AG10803 (cell line): ENCODE results near the gene MKI67.

Source experiments
- DNase-seq: peaks from one replicate; pipeline ENCODE4 v3.0.0; 2010; ENCODE audit warnings: low read depth
- H3K4me3 ChIP-seq: 2 replicates; pipeline ENCODE4 v1.5.1; 2011; ENCODE audit warnings: mild to moderate bottlenecking, low read length, control low read depth
- CTCF ChIP-seq: conservative IDR thresholded peaks from 2 replicates; pipeline ENCODE4 v1.5.1; 2011; ENCODE audit warnings: mild to moderate bottlenecking, low read length, control low read depth, inconsistent platforms

Gene MKI67

DNA sequence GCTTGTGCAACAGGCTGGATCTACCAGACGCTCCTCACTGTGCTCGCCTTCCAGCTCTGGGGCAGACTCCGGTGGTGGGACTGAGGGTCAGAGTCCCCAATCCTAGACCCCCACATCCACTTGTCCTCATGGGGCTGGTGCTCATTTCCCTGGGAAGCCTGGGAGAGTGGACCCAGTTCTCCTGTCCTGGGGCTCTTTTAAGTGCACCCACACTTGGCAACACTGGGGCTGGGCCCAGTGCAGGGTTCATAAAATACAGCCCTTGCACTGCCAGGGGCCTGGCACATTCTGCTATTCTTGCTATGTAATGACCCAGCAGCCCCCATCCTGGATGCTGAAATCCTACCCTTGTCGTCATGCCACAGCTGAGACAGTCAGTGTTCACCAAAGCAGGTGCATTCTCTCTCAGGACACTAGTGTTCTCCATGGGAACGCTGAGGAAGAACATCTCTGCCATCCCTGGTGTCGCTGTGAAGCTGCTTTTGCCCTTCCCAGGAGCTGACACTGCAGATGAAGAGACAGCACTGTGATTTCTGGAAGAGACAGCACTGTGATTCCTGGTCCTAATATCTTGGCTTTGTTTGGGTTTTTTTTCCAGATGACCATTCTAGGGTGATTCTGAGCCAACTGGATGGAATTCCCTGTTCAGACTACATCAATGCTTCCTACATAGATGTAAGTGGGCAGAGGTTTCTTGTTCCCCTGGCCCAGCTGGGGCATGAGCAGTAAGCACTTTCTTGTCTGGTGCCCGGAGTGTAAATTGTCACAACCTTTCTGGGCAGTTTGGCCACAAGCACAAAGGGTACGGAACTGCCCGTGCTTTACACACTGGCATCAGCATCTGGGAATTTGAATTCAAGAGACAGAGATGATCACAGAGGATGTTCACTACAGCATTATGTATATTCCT lies 65.6 kb downstream of the MKI67 start:
- no peak for TF ChIP-seq CTCF
- DNase-seq = no peak
- no peak overlapping the region for H3K4me3 ChIP-seq

DNA sequence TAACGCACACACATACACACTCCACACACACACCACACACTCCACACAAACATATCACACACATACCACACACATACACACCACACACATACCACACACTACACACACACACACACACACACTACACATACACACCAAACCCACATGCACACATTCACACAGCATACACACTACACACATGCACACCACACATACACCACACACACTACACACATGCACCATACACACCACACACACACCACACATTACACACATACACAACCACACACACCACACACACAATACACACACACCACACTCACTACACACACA lies 66.3 kb downstream of the MKI67 start:
- TF ChIP-seq CTCF = no peak
- DNase-seq = no peak
- no peak overlapping the region for H3K4me3 ChIP-seq

GRCh38 chr10:128059266-128059981 lies 66.8 kb downstream of the MKI67 start:
- TF ChIP-seq CTCF = no peak
- no peak overlapping the region for H3K4me3 ChIP-seq
- no peak for DNase-seq

DNA sequence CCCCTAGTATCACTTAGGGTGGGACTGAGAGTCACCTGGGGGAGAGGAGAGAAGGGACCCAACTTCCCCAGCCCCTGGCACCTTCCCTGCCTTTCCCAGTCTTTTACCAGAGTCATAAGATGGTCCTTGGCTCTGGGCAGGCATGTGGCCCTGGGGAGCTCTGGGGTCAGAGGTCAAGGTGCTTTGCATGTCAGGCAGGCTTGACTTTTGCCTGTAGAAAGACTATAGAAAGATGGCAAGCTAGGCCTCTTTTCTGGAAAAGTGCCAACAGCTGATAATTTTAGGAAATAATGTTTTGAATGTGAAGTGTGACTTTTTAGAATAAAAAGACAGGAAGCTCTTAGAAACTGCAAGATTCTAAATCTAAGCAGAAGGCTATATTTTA lies 67.5 kb downstream of the MKI67 start:
- DNase-seq = no peak
- no peak for TF ChIP-seq CTCF
- no peak overlapping the region for H3K4me3 ChIP-seq

- no peak overlapping the region for H3K4me3 ChIP-seq
- no peak for TF ChIP-seq CTCF
- DNase-seq = no peak
Measured at GRCh38 chr10:128058106-128058749, 68.0 kb downstream of the MKI67 start.

GRCh38 chr10:128056303-128057050 lies 69.7 kb downstream of the MKI67 start:
- no peak overlapping the region for H3K4me3 ChIP-seq
- TF ChIP-seq CTCF = no peak
- DNase-seq = no peak
